Testis (tissue), 2 donors: ENCODE measurements around the gene ARV1.

Experiments
- CTCF ChIP-seq, 3 experiments: fragments of 450-650 bp in 2 of 3; fragments of 200-600 bp in 1 of 3; sonication (generic) in 1 of 3; IDR thresholded peaks; one replicate each; pipeline ENCODE4 v1.5.1; 2016 to 2019; ENCODE audit warnings: antibody characterized with exemption in 3 of 3, mild to moderate bottlenecking in 2 of 3, moderate library complexity in 1 of 3
- POLR2A ChIP-seq: fragments of 450-650 bp; IDR thresholded peaks from one replicate; pipeline ENCODE4 v1.6.1; 2017; ENCODE audit warnings: antibody characterized with exemption, mild to moderate bottlenecking, moderate library complexity

GRCh38 chr1:231040800-231041718 lies 62.2 kb downstream of the ARV1 start:
- TF ChIP-seq CTCF (IDR thresholded peaks at IDR 0.05) (no peak), POLR2A (no peak)
